Smooth muscle cell (in vitro differentiated cells): Measurements from ENCODE around the gene SYNE1. TPM values are rescaled to one million over a fixed set of nuclear protein-coding genes. Genes with fewer than 3 reads are reported as not detected.

Experiments used
- DNase-seq: peaks from one replicate; lab custom pipeline; 2025; ENCODE audit not compliant: unreplicated experiment; lab: John Stamatoyannopoulos, UW
- H2AFZ ChIP-seq: fragments of 200-600 bp; sonication (generic); 2 replicates; pipeline ENCODE4 v1.6.0; 2016; ENCODE audit warnings: antibody characterized with exemption, low read depth, mild to moderate bottlenecking
- H3F3A ChIP-seq: fragments of 200-600 bp; sonication (generic); 2 replicates; pipeline ENCODE4 v1.6.0; 2017; ENCODE audit warnings: antibody characterized with exemption, low read depth
- H3K27ac ChIP-seq: fragments of 200-600 bp; sonication (generic); 2 replicates; pipeline ENCODE4 v1.5.1; 2016; ENCODE audit warnings: low read depth, mild to moderate bottlenecking
- H3K27me3 ChIP-seq: fragments of 200-600 bp; sonication (generic); 2 replicates; pipeline ENCODE4 v1.6.1; 2016; ENCODE audit warnings: low read depth, mild to moderate bottlenecking
- H3K36me3 ChIP-seq: fragments of 200-600 bp; sonication (generic); 2 replicates; pipeline ENCODE4 v1.5.1; 2016; ENCODE audit warnings: low read depth
- H3K4me1 ChIP-seq: fragments of 200-600 bp; sonication (generic); 2 replicates; pipeline ENCODE4 v1.5.1; 2016; ENCODE audit warnings: low read depth
- H3K4me2 ChIP-seq: fragments of 200-600 bp; sonication (generic); 2 replicates; pipeline ENCODE4 v1.6.0; 2016; ENCODE audit warnings: mild to moderate bottlenecking
- H3K4me3 ChIP-seq: fragments of 200-600 bp; sonication (generic); 2 replicates; pipeline ENCODE4 v1.5.1; 2016; ENCODE audit warnings: mild to moderate bottlenecking
- H3K79me2 ChIP-seq: fragments of 200-600 bp; sonication (generic); 2 replicates; pipeline ENCODE4 v1.6.0; 2016; ENCODE audit warnings: low read depth, mild to moderate bottlenecking
- H3K9ac ChIP-seq: fragments of 200-600 bp; sonication (generic); 2 replicates; pipeline ENCODE4 v1.6.0; 2016; ENCODE audit warnings: low read depth
- H3K9me3 ChIP-seq: fragments of 200-600 bp; sonication (generic); replicated peaks from 2 replicates; pipeline ENCODE4 v1.5.1; 2016; ENCODE audit warnings: low read depth
- H4K20me1 ChIP-seq: fragments of 200-600 bp; sonication (generic); 2 replicates; pipeline ENCODE4 v1.6.0; 2016; ENCODE audit warnings: low read depth
- WGBS: methylation state at CpG from one replicate; pipeline ENCODE4 v1.1.7; 2016; ENCODE audit warnings: low lambda C conversion rate; 5-methylcytosine and 5-hydroxymethylcytosine counted together
- polyA plus RNA-seq: library from polyadenylated mRNA; unstranded; fragments of >200 nt; fragmentation: Nextera tagmentation; extraction: Ambion mirVana; gene quantifications from 2 replicates; pipeline ENCODE4 v1.2.1, GENCODE V29; 2016
- total RNA-seq: library from RNA; depleted of rRNA; stranded (reverse); fragments of >200 nt; gene quantifications from 2 replicates; pipeline ENCODE4 v1.2.3, GENCODE V29; 2014
- TF ChIP-seq, protein P1 (sequence below): fragments of 200-600 bp; sonication (generic); IDR thresholded peaks from 2 replicates; pipeline ENCODE4 v1.5.1; 2017; ENCODE audit warnings: borderline replicate concordance, mild to moderate bottlenecking, antibody characterized with exemption; ENCODE audit not compliant: insufficient read depth, poor library complexity, severe bottlenecking

The SYNE1 gene
- total and polyA plus RNA-seq, 2 experiments from 2014 or later = 18.2 to 56.2 TPM

DNA sequence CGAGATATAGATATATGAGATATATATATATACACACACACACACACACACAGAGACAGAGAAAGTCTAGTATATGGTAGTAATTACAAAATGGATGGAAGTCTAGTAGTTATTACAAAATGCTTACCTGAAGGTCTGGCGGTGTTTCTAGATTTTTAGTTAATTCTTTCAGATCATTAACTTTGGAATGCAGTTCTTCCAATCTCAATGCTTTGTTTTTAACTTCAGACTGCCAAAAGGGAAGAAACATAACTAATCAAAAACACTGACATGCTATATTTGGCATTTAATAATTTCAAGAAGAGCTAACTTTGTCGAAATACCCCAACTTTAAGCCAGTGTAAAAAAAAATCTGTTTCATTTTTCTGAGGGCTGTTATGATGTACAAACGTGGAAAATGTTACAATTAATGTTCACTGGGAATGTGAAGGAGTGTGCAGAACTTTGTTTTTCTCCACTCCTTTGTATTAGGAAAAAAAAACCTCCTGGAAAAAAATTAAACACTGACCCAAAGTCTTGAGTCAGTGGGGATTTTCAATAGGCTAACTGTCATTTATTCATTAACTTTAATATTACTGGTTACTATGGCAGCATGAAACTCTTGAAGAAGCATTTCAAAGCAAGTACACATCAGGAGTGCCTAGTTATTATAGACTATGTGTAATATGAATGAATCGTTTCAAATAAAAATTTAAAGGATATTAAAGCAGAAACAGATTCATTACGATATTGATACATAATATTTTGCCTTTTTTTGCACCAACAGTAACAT is 232.9 kb downstream of the SYNE1 start:
- H3K4me3 ChIP-seq = no peak overlapping the region
- H3K79me2 ChIP-seq = no peaks in the 10 kb centered on the region
- TF ChIP-seq, protein P1, sequence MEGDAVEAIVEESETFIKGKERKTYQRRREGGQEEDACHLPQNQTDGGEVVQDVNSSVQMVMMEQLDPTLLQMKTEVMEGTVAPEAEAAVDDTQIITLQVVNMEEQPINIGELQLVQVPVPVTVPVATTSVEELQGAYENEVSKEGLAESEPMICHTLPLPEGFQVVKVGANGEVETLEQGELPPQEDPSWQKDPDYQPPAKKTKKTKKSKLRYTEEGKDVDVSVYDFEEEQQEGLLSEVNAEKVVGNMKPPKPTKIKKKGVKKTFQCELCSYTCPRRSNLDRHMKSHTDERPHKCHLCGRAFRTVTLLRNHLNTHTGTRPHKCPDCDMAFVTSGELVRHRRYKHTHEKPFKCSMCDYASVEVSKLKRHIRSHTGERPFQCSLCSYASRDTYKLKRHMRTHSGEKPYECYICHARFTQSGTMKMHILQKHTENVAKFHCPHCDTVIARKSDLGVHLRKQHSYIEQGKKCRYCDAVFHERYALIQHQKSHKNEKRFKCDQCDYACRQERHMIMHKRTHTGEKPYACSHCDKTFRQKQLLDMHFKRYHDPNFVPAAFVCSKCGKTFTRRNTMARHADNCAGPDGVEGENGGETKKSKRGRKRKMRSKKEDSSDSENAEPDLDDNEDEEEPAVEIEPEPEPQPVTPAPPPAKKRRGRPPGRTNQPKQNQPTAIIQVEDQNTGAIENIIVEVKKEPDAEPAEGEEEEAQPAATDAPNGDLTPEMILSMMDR = no peak
- no peak for DNase-seq
- no peaks in the 10 kb centered on the region for H3K36me3 ChIP-seq
- no peaks in the 10 kb centered on the region for H3F3A ChIP-seq
- no peak overlapping the region for H3K27ac ChIP-seq
- 87% methylated on average over 6 of the region's 6 CpGs for WGBS
- H3K4me1 ChIP-seq = no peaks in the 10 kb centered on the region
- H3K9ac ChIP-seq = no peak overlapping the region
- no peak overlapping the region for H2AFZ ChIP-seq
- no peaks in the 10 kb centered on the region for H3K9me3 ChIP-seq
- H3K4me2 ChIP-seq = no peak overlapping the region
- no peaks in the 10 kb centered on the region for H3K27me3 ChIP-seq
- H4K20me1 ChIP-seq = no peaks in the 10 kb centered on the region

DNA sequence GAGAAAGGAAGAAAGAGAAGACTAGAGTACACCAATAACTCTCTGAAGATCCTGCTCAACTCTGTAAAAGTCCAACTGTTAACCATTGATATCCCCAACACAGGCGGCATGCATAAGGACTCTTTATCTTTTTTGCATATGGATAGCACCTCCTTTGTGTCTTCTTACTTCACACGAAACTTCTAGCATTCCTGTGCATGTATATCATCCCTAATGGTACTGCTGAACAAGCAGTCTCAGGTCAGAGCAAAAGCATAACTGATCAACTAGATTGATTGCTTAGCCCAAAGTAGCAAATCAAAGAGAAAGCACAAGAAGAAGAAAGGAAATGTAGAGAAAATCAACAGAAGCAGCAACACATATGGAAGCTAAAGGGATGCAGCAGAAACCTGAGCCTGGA is 234.4 kb downstream of the SYNE1 start:
- H4K20me1 ChIP-seq = no peaks in the 10 kb centered on the region
- no peaks in the 10 kb centered on the region for H3K79me2 ChIP-seq
- H3K9ac ChIP-seq = no peak overlapping the region
- H3F3A ChIP-seq = no peaks in the 10 kb centered on the region
- H3K4me3 ChIP-seq = no peak overlapping the region
- no peak overlapping the region for H3K4me2 ChIP-seq
- TF ChIP-seq, protein P1 = no peak
- no peaks in the 10 kb centered on the region for H3K36me3 ChIP-seq
- H3K9me3 ChIP-seq = no peaks in the 10 kb centered on the region
- no peak overlapping the region for H2AFZ ChIP-seq
- no peak overlapping the region for H3K27ac ChIP-seq
- 63% methylated on average over 2 of the region's 2 CpGs for WGBS
- no peaks in the 10 kb centered on the region for H3K27me3 ChIP-seq
- no peaks in the 10 kb centered on the region for H3K4me1 ChIP-seq
- DNase-seq = no peak

DNA sequence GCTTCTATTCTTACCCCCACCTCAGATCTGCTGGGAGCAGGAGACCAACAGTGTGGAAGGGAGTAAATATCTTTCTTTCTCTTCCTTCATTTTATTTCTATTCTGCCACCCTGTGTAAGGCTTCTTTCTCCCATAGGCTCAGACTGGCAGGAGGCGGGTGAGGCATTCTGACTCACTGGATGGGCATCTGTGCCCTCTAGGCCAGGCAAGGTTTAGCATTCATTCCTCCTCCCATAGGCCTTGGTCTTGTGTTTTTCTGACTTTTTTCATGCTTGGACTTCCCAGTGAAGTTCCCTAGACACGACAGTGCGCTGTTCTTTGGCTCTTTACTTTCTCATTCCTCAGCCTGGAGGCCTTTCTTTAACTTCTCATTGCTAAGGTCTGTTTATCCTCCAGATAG is 235.2 kb downstream of the SYNE1 start:
- H3K27me3 ChIP-seq = no peaks in the 10 kb centered on the region
- no peak overlapping the region for H2AFZ ChIP-seq
- H3F3A ChIP-seq = no peaks in the 10 kb centered on the region
- no peaks in the 10 kb centered on the region for H3K36me3 ChIP-seq
- H3K79me2 ChIP-seq = no peaks in the 10 kb centered on the region
- no peak overlapping the region for H3K4me3 ChIP-seq
- WGBS = 89% methylated on average over 3 of the region's 3 CpGs
- TF ChIP-seq, protein P1 = no peak
- H3K27ac ChIP-seq = no peak overlapping the region
- no peak overlapping the region for H3K4me2 ChIP-seq
- no peaks in the 10 kb centered on the region for H4K20me1 ChIP-seq
- H3K9ac ChIP-seq = no peak overlapping the region
- H3K9me3 ChIP-seq = no peaks in the 10 kb centered on the region
- H3K4me1 ChIP-seq = no peaks in the 10 kb centered on the region
- DNase-seq = no peak

DNA sequence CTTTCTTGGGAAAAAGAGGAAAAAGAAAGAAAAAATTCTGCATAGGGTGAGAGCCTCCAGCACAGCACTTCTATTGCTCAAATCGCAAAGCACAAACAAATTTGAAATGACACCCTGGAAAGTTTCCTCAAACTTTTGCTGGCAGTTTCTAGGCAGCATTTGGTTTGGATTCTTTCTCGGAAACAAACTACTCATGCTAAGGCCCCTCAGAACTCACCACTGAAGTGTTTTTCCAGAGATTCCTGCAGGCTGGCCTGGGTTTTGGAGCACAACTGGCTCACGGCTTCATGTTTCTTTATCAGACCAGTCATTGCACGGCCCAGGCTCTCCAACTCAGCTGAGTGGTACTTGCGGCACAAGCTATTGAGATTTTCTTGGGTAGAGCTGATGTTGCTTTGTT is 237.8 kb downstream of the SYNE1 start:
- H3K9me3 ChIP-seq = no peaks in the 10 kb centered on the region
- WGBS = 69% methylated on average over 5 of the region's 5 CpGs
- H3K9ac ChIP-seq = no peak overlapping the region
- H3F3A ChIP-seq = no peaks in the 10 kb centered on the region
- H3K79me2 ChIP-seq = no peaks in the 10 kb centered on the region
- H3K4me3 ChIP-seq = no peak overlapping the region
- no peaks in the 10 kb centered on the region for H3K36me3 ChIP-seq
- H4K20me1 ChIP-seq = no peaks in the 10 kb centered on the region
- DNase-seq = no peak
- no peak overlapping the region for H3K4me2 ChIP-seq
- no peak overlapping the region for H3K27ac ChIP-seq
- H3K27me3 ChIP-seq = no peaks in the 10 kb centered on the region
- peak overlapping the region; percentile 59 for H2AFZ ChIP-seq
- TF ChIP-seq, protein P1 = no peak
- H3K4me1 ChIP-seq = no peaks in the 10 kb centered on the region
